Measurements from ENCODE around the gene COLEC12.

Gene COLEC12

DNA sequence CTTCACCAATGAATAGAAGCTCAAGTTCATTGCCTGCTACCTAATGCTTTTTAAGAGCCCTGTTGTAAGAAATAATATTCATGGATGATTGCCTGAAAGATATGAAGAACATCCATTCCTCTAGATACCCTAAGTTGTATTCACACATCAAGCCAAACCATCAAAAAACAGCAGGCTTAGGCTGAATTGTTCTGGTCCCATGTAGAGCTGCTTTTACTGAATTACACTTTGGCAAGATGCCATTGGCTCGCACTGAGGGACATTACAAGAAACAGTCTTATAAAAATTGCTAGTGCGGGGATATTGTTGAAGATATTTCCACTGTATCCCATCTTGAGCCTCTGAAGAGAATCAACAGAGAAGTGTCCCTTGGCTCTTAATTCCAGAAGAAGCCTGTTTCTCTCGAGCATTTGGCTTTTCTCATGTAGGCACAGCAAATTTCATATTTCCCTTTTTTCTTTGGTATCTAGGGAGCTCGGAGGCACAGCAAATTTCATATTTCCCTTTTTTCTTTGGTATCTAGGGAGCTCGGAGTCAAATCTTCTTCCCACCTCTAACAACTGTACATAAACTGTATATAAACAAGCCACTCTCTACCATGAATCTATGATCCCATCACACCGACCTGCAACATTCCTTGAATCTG is 107.5 kb downstream of the COLEC12 start:
- H3K4me3 ChIP-seq (ENCODE audit: insufficient read depth, low read depth, low read length), result no peak overlapping the region
- peaks cover 16% of the 10 kb centered on the region for H3K4me1 ChIP-seq (ENCODE audit: control insufficient read depth, insufficient read depth, low read length)
- H3K27ac ChIP-seq (ENCODE audit: insufficient read depth, low read depth, low read length, poor library complexity, severe bottlenecking), result no peak overlapping the region
- 91 to 94% methylated on average over 6 of the region's 6 CpGs for WGBS, 2 experiments
- H3K9me3 ChIP-seq (ENCODE audit: control insufficient read depth, low read length), result no peaks in the 10 kb centered on the region
- no peaks in the 10 kb centered on the region for H3K36me3 ChIP-seq (ENCODE audit: control insufficient read depth, insufficient read depth, low read length)
- H3K27me3 ChIP-seq (ENCODE audit: control insufficient read depth, insufficient read depth, low read length, poor library complexity, severe bottlenecking), result no peaks in the 10 kb centered on the region

DNA sequence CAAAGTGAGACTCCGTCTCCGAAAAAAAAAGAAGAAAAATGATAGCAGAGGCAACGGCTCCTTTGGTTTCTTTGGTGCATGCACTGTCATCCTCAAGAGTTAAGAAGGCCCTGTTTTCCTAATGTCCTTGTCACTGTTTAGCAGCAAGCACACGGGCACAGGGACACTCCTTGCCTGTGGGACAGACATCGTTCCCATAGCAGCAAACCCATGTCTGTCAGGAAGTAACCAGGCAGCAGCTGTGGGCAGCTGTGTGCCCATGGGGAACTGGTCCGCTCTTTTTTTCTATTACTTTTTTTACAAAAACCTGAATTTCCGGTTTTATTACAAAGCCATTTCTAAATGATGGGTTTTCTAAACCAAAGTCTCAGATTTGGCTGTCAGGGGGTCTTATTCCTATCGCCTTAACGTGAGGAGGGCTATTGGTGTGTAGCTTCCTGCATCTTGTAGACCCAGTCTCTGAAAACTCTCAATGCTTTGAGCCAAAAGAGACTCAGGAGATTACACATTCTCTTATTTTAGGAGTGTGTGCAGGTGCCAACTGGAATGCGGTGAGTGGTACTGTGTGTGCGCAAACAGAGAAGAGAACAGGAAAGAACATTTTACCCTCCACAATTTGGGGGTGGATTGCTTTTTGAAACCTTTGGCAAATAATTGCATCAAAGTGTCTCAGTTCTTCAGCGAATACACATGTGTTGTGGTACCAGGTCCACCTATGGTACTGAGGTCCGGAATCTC is 109.6 kb downstream of the COLEC12 start:
- H3K9me3 ChIP-seq (ENCODE audit: control insufficient read depth, low read length), result no peaks in the 10 kb centered on the region
- H3K36me3 ChIP-seq (ENCODE audit: control insufficient read depth, insufficient read depth, low read length), result no peaks in the 10 kb centered on the region
- 94% methylated on average over 13 of the region's 13 CpGs for WGBS, 2 experiments
- H3K27me3 ChIP-seq (ENCODE audit: control insufficient read depth, insufficient read depth, low read length, poor library complexity, severe bottlenecking), result no peaks in the 10 kb centered on the region
- peaks cover 8% of the 10 kb centered on the region for H3K4me1 ChIP-seq (ENCODE audit: control insufficient read depth, insufficient read depth, low read length)
- no peak overlapping the region for H3K4me3 ChIP-seq (ENCODE audit: insufficient read depth, low read depth, low read length)
- H3K27ac ChIP-seq (ENCODE audit: insufficient read depth, low read depth, low read length, poor library complexity, severe bottlenecking), result no peak overlapping the region

DNA sequence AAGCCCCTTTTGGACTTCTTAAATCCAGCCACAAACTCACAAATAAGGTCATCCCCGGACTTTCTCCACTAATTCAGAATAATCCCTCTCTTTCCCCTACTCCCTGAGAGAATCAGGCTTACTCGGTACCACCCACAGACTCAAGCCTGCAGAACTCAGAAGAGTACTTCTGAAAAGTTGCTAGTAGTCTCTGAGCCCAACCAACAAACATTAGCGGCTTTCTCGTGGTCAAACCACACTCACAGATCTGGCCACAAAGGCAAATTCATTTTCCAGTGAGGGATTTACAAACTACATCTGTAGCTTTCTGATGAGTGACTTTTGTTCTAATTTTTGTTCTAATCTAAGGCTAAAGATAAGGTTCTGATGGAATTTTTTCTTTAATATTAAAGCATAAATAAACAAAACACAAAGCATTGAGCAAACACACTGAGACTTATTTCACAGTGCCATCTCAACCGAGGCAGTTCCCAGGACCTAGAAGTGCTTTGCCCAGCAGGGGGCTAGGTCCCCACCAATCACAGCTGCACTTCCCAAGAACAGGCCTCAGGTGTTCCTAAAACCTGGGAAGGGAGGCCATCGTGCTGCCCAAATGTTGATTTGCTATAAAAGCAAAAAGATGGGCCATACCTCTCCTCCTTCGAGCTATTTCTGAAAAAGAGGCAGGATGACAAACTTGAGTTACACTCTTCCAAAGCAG is 110.7 kb downstream of the COLEC12 start:
- Histone ChIP-seq H3K9me3 (ENCODE audit: control insufficient read depth, low read length) (no peaks in the 10 kb centered on the region), H3K4me1 (ENCODE audit: control insufficient read depth, insufficient read depth, low read length) (peaks cover under 1% of the 10 kb centered on the region), H3K36me3 (ENCODE audit: control insufficient read depth, insufficient read depth, low read length) (no peaks in the 10 kb centered on the region), H3K27me3 (ENCODE audit: control insufficient read depth, insufficient read depth, low read length, poor library complexity, severe bottlenecking) (no peaks in the 10 kb centered on the region), H3K27ac (ENCODE audit: insufficient read depth, low read depth, low read length, poor library complexity, severe bottlenecking) (no peak overlapping the region), H3K4me3 (ENCODE audit: insufficient read depth, low read depth, low read length) (no peak overlapping the region)
- WGBS, 2 experiments, result 74 to 80% methylated on average over 6 of the region's 7 CpGs

DNA sequence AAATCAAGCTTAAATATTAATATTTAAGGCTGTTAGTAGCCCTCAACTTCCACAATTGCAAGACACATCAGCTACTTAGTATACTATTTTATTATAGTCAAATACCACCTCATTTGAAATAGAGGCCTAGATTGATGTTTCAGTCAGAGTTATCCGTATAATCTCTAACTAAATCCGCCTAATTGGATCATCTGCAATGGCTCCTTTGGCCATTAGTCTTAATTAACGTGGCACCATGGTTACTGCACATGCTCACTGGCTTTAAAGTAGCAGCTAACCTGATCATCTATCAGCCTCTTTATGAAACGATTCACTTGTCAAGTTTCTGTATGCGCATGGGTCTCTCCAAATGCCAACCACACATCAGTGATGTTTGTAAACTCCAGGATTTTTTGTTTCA is 112.3 kb downstream of the COLEC12 start:
- Histone ChIP-seq H3K4me1 (ENCODE audit: control insufficient read depth, insufficient read depth, low read length) (peaks cover 4% of the 10 kb centered on the region), H3K27me3 (ENCODE audit: control insufficient read depth, insufficient read depth, low read length, poor library complexity, severe bottlenecking) (no peaks in the 10 kb centered on the region), H3K36me3 (ENCODE audit: control insufficient read depth, insufficient read depth, low read length) (no peaks in the 10 kb centered on the region), H3K27ac (ENCODE audit: insufficient read depth, low read depth, low read length, poor library complexity, severe bottlenecking) (no peak overlapping the region), H3K4me3 (ENCODE audit: insufficient read depth, low read depth, low read length) (no peak overlapping the region), H3K9me3 (ENCODE audit: control insufficient read depth, low read length) (no peaks in the 10 kb centered on the region)
- 94 to 95% methylated on average over 5 of the region's 5 CpGs for WGBS, 2 experiments

GRCh38 chr18:386994-387393 is 113.5 kb downstream of the COLEC12 start:
- Histone ChIP-seq H3K4me3 (ENCODE audit: insufficient read depth, low read depth, low read length) (no peak overlapping the region), H3K27ac (ENCODE audit: insufficient read depth, low read depth, low read length, poor library complexity, severe bottlenecking) (no peak overlapping the region), H3K27me3 (ENCODE audit: control insufficient read depth, insufficient read depth, low read length, poor library complexity, severe bottlenecking) (no peaks in the 10 kb centered on the region), H3K36me3 (ENCODE audit: control insufficient read depth, insufficient read depth, low read length) (no peaks in the 10 kb centered on the region), H3K9me3 (ENCODE audit: control insufficient read depth, low read length) (no peaks in the 10 kb centered on the region), H3K4me1 (ENCODE audit: control insufficient read depth, insufficient read depth, low read length) (peaks cover 4% of the 10 kb centered on the region)
- WGBS, 2 experiments, result 95 to 97% methylated on average over 6 of the region's 6 CpGs

DNA sequence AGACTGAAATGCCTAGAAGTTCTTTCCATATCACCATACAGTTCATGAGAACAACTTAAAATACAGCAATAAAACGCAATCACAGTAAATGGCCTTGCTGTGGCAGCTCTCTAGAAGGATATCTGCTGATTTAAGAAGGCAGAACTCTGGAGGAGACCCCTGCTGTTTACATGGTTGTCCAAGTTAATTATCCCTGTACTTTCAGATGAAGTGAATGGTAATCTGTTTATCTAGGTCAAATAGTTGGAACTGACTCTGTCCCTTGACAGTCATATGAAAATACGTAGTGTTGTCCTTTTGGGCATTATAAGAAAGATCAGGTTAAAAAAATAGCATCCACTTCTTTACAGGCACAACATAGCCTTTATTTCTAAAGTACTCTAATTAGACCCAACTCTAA is 115.6 kb downstream of the COLEC12 start:
- no peaks in the 10 kb centered on the region for H3K9me3 ChIP-seq (ENCODE audit: control insufficient read depth, low read length)
- no peak overlapping the region for H3K27ac ChIP-seq (ENCODE audit: insufficient read depth, low read depth, low read length, poor library complexity, severe bottlenecking)
- 87 to 94% methylated on average over 2 of the region's 2 CpGs for WGBS, 2 experiments
- peaks cover 9% of the 10 kb centered on the region for H3K4me1 ChIP-seq (ENCODE audit: control insufficient read depth, insufficient read depth, low read length)
- no peaks in the 10 kb centered on the region for H3K27me3 ChIP-seq (ENCODE audit: control insufficient read depth, insufficient read depth, low read length, poor library complexity, severe bottlenecking)
- H3K4me3 ChIP-seq (ENCODE audit: insufficient read depth, low read depth, low read length), result no peak overlapping the region
- H3K36me3 ChIP-seq (ENCODE audit: control insufficient read depth, insufficient read depth, low read length), result no peaks in the 10 kb centered on the region

GRCh38 chr18:383135-383534 is 117.4 kb downstream of the COLEC12 start:
- Histone ChIP-seq H3K4me1 (ENCODE audit: control insufficient read depth, insufficient read depth, low read length) (peaks cover 17% of the 10 kb centered on the region), H3K9me3 (ENCODE audit: control insufficient read depth, low read length) (no peaks in the 10 kb centered on the region), H3K36me3 (ENCODE audit: control insufficient read depth, insufficient read depth, low read length) (no peaks in the 10 kb centered on the region), H3K27ac (ENCODE audit: insufficient read depth, low read depth, low read length, poor library complexity, severe bottlenecking) (no peak overlapping the region), H3K27me3 (ENCODE audit: control insufficient read depth, insufficient read depth, low read length, poor library complexity, severe bottlenecking) (no peaks in the 10 kb centered on the region), H3K4me3 (ENCODE audit: insufficient read depth, low read depth, low read length) (no peak overlapping the region)
- WGBS, 2 experiments, result 88 to 99% methylated on average over 3 of the region's 3 CpGs

DNA sequence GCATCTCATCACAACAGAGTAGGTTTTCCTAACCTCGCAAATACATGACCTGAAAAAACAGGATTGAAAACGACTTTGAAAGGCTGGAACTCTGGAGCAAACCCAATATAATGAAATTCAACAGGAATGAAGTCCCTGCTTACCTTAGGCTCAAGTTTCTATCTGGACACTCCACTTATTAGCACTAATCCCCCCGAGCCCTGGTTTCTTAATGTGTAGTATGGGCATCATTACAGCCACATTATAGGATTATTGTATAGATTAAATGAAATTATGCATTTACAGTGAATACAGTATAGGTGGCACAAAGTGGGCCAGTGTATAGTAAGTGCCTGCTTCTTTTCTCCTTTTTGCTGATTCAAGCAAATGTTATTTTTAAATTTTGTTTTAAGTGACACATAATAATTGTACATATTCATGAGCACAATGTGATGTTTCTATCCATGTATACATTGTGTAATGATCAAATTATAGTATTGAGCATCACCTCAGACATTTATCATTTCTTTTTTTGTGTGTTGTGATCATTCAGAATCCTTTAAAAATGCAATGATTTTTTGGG is 118.0 kb downstream of the COLEC12 start:
- WGBS, 2 experiments, result 82 to 88% methylated on average over 2 to 3 of the region's 3 CpGs
- Histone ChIP-seq H3K4me1 (ENCODE audit: control insufficient read depth, insufficient read depth, low read length) (peaks cover 23% of the 10 kb centered on the region), H3K36me3 (ENCODE audit: control insufficient read depth, insufficient read depth, low read length) (no peaks in the 10 kb centered on the region)

GRCh38 chr18:379681-380330 is 120.7 kb downstream of the COLEC12 start:
- Histone ChIP-seq H3K9me3 (ENCODE audit: control insufficient read depth, low read length) (no peaks in the 10 kb centered on the region), H3K36me3 (ENCODE audit: control insufficient read depth, insufficient read depth, low read length) (no peaks in the 10 kb centered on the region), H3K27ac (ENCODE audit: insufficient read depth, low read depth, low read length, poor library complexity, severe bottlenecking) (no peak overlapping the region), H3K4me1 (ENCODE audit: control insufficient read depth, insufficient read depth, low read length) (peaks cover 28% of the 10 kb centered on the region), H3K27me3 (ENCODE audit: control insufficient read depth, insufficient read depth, low read length, poor library complexity, severe bottlenecking) (no peaks in the 10 kb centered on the region), H3K4me3 (ENCODE audit: insufficient read depth, low read depth, low read length) (no peak overlapping the region)
- WGBS, 2 experiments, result 94% methylated on average over 10 of the region's 10 CpGs

More for the DNA sequence above, 118.0 kb downstream of the COLEC12 start:
- Histone ChIP-seq H3K9me3 (ENCODE audit: control insufficient read depth, low read length) (no peaks in the 10 kb centered on the region), H3K27me3 (ENCODE audit: control insufficient read depth, insufficient read depth, low read length, poor library complexity, severe bottlenecking) (no peaks in the 10 kb centered on the region), H3K27ac (ENCODE audit: insufficient read depth, low read depth, low read length, poor library complexity, severe bottlenecking) (no peak overlapping the region), H3K4me3 (ENCODE audit: insufficient read depth, low read depth, low read length) (no peak overlapping the region)

Measured in ectodermal cell (in vitro differentiated cells).